Stimulated activated CD4-positive, alpha-beta T cell treated with anti-CD3 and anti-CD28 coated beads, Interleukin-15, amount 100 ng/mL, for 24 hours (primary cell): ENCODE results near the gene SPATA3.
"Not testable (repeated sequence)": the region's sequence is repeated elsewhere in the genome, so short reads cannot be mapped to it uniquely, and the experiment has no call there.

Experiments used
- DNase-seq: peaks from one replicate; pipeline ENCODE4 v3.0.0-alpha.2; 2020

The SPATA3 gene

GRCh38 chr2:230999477-230999876 is 3.6 kb downstream of the SPATA3 start:
- no peak for DNase-seq

DNA sequence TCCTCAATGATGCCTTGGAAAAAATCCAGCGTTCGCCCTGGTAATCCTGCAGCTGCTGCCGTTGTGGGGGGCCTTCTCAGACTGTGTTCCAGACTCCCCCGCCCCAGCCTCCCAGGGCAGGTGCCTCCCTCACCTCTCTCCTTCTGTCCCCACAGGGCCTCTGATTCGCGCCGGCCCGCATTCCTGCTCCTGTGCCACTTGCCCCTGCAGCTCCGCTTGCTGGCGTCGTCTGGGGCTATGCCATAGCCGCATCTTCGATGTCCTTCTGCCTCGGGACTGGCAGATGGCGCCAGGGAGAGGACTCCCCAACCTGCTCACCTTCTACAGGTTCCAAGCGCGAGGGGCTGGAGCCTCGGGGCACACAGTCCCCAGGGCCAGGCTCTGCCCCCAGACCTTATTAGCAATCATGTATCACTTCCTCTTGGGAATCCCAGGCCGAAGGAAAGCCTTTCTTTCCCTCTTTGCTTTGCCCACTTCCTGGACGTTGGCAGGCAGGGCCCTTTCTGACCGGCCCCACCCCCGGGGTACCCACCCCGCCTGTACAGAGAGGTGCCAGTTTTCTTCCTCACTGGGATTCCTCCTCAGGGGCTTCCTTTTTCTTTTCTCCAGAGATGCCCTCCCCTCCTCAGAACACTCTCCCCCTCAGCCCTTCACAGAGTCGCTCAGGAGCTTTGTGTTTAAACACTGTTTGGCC is 4.4 kb downstream of the SPATA3 start:
- no peak for DNase-seq

GRCh38 chr2:231001036-231001435 is 5.1 kb downstream of the SPATA3 start:
- DNase-seq = no peak

- no peak for DNase-seq
Measured at GRCh38 chr2:231001921-231002320, 6.0 kb downstream of the SPATA3 start.

DNA sequence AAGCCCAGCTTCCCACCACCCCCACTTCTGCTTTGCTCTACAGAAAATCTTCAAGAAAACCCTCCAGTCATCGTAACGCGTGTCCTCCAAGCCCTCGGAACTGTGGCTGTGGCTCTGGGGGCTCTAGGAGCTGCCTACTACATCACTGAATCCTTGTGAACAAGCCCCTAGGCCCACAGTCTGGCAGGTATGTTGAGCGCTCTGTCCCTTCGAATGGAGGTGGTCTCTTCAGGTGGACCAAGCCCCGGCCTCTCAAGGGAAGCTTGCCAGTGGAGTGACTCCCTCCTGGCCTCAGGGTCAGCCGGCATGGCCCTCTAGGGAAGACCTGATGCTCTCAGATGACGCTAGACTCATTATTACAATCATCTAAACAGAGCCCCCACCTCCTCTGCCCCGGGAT is 6.7 kb downstream of the SPATA3 start:
- no peak for DNase-seq

DNA sequence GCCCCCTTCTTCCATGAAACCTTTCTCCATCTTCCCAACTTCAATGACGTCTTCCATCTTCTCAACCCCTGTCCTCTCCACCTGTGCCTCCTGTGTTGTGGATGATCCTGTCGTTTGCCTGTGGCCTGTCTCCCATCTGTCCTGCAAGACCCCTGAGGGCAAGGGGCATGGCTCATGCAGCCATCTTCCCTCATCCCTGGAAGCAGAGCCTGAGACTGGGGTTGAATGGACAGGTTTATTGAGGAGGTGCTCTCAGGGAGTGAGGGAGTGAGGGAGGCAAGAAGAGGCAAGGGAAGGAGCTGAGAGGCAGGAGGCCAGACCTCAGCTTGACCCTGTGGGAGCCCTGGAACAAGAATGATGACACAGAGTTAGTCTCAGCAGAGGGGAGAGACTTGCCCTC is 7.3 kb downstream of the SPATA3 start:
- no peak for DNase-seq

- DNase-seq = not testable (repeated sequence)
Measured at GRCh38 chr2:231004930-231005329, 9.0 kb downstream of the SPATA3 start.

DNA sequence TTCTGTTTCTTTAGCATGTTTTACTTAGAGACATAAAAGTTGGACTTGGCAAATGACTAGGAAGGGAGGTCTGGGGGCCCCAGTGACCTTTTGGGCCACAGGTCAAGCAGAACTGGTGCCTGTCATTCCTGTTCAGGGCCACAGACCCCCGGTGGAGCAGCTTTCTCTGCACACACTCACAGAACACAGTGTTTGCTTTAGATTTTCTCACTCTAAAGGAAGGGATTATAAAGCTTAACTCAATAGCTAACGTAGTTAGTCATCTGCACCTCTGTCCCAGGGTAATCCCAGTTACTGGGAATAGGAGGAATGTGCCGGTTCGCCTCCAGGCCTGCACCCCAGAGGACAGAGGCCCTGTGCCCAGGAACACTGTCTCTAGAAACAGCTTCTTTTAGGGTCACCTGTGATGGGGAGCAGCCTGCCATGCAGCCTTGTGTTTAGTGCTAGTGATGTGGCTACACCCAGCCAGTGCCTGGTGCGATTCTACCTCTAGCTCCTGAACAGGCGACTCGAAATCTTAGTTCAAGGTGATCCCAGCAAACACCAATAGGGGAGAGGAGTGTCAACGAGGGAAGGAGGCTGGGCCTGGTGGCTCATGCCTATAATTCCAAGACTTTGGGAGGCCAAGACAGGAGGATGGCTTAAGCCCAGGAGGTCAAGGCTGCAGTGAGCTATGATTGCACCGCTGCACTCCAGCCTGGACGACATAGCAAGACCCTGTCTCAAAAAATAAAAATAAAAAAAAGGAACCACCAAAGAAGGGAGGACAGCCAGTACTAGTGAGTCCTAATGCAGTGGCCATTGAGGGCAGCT is 11.6 kb downstream of the SPATA3 start:
- no peak for DNase-seq

DNA sequence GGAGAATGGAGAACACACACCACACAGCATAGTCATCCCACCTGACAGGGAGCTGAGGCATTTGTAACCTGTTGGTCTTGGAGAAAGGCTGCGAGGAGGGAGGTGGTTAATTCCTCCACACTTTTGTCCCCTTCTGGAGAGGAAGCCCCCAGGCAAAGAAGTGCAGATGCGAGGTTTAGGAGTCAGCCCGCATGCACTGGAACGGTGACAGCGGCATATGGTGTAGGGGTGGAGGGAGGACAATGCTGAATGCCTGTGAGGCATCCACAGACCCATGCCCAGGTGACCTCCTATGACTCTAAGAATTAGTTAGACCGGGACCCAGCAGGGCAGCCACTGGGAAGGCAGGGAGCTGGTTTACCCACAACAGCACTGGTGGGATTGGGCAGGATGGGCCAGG is 12.2 kb downstream of the SPATA3 start:
- DNase-seq = no peak

- DNase-seq = no peak
Measured at GRCh38 chr2:231009236-231009919, 13.5 kb downstream of the SPATA3 start.

DNA sequence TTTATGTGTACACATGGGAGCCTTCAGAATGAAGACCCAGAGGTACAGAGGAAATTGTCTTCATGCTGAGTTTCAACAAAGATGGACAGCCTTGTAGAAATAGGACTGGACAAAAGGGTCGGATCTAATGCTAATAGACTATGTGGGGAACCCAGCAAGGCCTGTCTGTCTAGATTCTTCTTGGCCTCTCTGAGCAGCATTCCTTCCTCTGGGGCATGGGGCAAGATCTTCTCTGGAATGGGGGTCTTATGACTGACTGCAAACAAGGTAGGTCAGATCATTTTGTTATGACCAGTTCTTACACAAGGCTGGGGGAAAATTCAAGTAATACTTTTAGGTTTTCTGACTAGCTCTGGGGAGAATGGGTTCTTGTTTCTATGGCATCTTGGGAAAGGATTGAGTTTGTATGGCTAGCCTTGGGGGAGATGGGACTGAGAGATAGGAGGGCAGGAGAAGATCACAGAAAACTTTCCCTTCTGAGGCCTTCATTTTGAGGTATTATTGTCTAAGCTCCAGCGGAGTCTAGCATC is 14.3 kb downstream of the SPATA3 start:
- no peak for DNase-seq

DNA sequence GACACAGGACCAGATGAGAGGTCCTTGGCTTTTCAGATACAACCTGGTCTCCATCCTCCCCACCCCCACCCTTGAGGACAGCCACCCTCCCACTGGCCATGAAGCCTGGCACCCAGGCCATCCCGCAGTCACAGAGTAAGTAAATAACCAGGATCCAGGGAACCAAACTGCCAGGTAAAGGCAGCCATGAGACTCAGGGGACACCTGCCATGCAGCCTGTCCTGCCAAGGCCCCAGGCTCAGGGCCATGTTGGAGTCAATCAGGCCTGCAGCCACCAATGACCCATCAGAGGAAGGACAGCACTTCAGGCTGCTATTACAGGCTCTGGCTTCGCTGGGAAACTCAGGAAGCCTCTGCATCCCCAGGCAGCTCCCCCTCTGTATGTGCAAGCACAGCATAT is 15.6 kb downstream of the SPATA3 start:
- no peak for DNase-seq

DNA sequence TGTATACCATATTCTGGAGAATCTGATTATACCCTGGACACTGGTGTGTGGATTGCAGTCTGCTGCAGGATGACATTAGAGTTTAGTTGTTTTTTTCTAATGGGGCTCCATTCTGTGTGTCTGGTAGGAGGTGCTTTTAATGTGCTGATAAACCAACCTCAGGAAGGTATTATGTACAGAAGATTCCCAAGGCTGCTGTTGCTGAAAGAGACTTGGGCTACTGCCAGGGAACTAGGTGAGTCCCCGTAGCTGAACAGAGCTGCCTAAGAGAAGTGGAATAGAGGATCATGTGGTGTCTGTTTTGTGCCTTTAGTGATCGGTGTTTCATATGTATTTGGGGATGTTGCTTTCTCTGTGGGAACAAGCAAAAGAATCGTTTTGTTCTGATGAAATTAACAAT is 16.5 kb downstream of the SPATA3 start:
- no peak for DNase-seq

GRCh38 chr2:231013820-231014219 is 17.9 kb downstream of the SPATA3 start:
- DNase-seq = no peak

DNA sequence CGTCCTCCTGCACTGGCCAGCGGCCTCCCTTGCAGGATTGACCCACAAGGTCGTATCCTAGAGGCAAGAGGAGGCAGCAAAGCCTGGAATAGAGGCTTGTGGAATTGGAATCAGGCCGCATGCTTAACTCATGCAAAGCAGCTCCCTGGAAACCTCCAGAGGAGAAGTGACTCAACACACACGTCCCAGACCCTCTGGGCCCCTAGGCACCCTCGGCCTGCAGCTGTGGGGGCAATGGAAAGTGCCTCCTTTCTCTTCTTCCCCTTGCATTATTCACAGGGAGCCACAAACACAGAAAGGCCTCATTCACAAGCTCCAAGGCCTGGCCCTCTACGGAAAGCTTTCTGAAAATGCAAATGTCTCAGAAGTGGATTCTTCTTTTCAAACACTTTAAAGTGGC is 19.6 kb downstream of the SPATA3 start:
- no peak for DNase-seq

- no peak for DNase-seq
Measured at GRCh38 chr2:231015926-231016325, 20.0 kb downstream of the SPATA3 start.

DNA sequence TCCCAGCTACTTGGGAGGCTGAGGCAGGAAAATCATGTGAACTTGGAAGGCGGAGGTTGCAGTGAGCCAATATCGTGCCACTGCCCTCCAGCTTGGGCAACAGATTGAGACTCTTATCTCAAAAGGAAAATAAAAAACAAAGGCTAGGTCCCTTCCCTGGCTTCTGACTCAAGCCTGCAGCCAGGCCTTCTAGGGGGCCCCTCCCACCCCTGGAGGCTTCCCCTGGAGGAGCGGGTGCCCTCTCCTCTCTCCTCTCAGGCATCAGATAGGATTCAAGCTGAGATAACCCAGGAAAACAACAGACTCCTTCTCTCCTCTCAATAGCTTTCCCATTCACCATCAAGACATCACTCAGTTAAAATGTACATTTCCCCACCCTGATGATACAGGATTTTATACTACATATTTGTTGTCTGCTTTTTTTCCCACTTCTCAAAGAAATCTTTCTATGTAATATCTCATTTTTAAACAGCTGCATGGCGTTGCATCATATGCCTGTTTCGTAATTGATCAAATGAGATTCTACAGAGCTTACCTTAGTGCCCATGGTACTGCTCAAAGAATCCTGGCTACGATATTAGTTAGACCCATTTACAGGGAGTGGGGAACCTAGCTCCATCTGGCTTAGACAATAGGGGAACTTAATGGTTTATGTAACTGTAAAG is 20.8 kb downstream of the SPATA3 start:
- no peak for DNase-seq

DNA sequence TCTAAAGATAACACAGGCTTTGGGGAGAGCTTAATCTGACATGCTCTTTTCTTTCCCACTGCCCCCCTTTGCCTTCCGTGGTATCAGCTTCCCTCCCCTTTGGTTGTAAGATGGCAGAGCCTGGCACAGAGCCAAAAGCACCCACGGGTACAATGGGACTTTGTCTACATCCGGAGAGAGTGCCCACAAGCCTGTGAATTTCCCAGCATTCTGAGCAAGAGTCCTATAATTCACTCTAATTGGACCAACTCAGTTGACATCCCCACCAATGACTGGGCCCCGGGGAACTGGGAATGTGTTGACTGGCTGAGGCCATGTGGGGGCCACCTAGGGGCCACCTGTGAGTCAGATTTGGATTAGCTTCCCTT is 21.3 kb downstream of the SPATA3 start:
- peak; percentile 19 for DNase-seq

- no peak for DNase-seq
Measured at GRCh38 chr2:231018184-231018583, 22.3 kb downstream of the SPATA3 start.

- not testable (repeated sequence) for DNase-seq
Measured at GRCh38 chr2:231025059-231025458, 29.1 kb downstream of the SPATA3 start.

- DNase-seq = no peak
Measured at GRCh38 chr2:231028889-231029288, 33.0 kb downstream of the SPATA3 start.

DNA sequence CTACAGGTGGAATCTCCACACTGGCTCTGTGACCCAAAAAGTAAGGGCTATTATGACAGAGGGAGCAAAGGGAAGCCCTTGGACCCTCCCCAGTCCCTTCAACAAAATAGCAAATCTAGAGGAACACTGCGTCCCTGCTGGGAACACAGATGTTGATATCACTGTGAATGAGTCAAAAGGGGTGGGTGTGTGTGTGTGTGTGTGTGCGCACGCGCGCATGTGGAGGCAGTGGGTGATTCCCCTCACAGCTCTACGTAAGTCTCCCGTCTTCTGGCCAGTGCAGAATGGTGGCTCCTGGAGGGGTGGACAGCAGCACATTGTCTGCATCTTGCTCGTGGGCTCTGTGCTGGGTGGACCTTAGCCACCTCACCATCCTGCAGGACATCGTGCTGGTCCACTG is 33.6 kb downstream of the SPATA3 start:
- DNase-seq = no peak

DNA sequence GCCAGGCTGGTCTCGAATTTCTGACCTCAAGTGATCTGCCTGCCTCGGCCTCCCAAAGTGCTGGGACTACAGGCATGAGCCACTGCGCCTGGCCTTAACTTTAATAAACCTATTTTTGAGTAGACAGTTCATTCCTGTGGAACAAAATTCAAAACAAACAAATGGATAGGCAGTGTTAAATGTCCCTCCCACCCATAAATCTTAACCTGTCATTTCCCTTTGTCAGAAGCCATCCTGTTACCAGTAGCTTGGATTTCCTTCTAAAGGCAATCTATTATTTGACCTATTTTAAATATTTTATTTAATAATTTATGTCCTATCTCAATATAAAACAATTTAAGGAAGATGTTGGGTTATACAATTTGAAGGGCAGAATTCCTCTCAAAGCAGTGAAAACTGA is 34.8 kb downstream of the SPATA3 start:
- no peak for DNase-seq
